ENCODE results near the gene GAB2. TPM values are rescaled to one million over a fixed set of nuclear protein-coding genes. Genes with fewer than 3 reads are reported as not detected.
"Not testable (repeated sequence)": the region's sequence is repeated elsewhere in the genome, so short reads cannot be mapped to it uniquely, and the experiment has no call there.

Gene GAB2
- polyA plus RNA-seq, 3 donors: 2.8 to 39.4 (median 4.4) TPM

DNA sequence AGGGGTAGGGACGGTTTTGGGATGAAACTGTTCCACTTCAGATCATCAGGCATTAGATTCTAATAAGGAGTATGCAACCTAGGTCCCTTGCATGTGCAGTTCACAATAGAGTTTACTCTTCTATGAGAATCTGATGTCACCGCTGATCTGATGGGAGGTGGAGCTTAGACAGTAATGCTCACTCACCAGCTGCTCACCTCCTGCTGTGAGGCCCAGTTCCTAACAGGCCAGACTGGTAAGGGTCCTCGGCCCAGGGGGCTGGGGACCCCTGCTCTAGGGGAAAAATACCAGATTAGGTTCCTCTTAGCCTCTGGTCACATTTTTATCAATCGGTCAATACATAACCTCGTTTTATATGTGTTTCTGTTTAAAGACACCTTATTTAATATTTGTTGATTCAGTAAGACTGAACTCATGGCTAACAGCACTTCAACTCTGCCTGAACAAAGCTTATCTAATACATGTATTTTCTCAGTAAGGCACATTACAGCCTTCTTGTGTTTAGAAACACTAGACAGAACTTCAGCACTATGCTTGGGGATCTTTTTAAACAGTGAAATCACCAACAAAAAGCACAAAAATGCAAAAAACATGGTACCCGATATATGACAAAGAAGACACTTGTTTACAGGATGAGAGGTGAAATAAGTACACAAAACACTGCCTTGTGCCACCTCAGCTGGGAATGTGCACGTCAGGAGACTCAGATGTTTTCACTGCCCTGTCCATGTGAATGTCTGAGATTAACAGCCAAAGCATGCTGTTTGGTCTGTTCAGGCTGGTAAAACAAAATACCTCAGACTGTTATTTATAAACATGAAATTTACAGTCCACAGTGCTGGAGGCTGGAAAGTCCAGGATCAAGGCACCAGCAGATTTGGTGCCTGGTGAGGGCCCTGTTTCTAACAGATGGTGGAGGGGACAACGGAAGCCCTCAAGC lies 121.4 kb downstream of the GAB2 start:
- H3K36me3 Mint-ChIP-seq: peaks cover 20 to 21% of the 10 kb centered on the region in 2 donors
- intact Hi-C loops (cut with micrococcal nuclease): loop anchor here in 1 of 2 donors (5.0 kb wide), 1 partner anchor 51 kb away; no protein-coding TSS in a partner anchor
- H3K27ac Mint-ChIP-seq: peak overlapping the region in 4 of 7 donors; percentile 58 to 76 (median 67)
- 95% methylated on average over 3 of the region's 8 CpGs for WGBS (ENCODE audit: insufficient coverage)
- Histone ChIP-seq H3K79me2 (ENCODE audit: insufficient read depth, low read length) (peaks cover 88% of the 10 kb centered on the region), H3K9me3 (replicated peaks in 1 of 2; ENCODE audit: control insufficient read depth in 1 of 2, insufficient read depth in 1 of 2, low read length in 2 of 2) (no peaks in the 10 kb centered on the region), H3K27me3 (ENCODE audit: control insufficient read depth in 2 of 2, insufficient read depth in 2 of 2, low read length in 2 of 2) (no peaks in the 10 kb centered on the region), H3K4me2 (replicated peaks; ENCODE audit: extremely low read depth, low read length, poor library complexity, severe bottlenecking) (no peak overlapping the region), H3K27ac (ENCODE audit: low read depth in 1 of 2, low read length in 2 of 2) (peak overlapping the region in 1 of 2 donors; percentile 42), H4K20me1 (ENCODE audit: insufficient read depth, low read length) (peaks cover 13% of the 10 kb centered on the region), H2AFZ (ENCODE audit: insufficient read depth, low read depth, low read length, poor library complexity, severe bottlenecking) (no peak overlapping the region), H3K9ac (ENCODE audit: insufficient read depth, low read length, poor library complexity, severe bottlenecking) (no peak overlapping the region), H3K4me1 (ENCODE audit: control insufficient read depth in 1 of 2, insufficient read depth in 2 of 2, low read length in 2 of 2) (peaks cover 26 to 28% of the 10 kb centered on the region in 2 donors), H3K4me3 (replicated peaks in 1 of 3; ENCODE audit: low read depth in 2 of 3, low read length in 3 of 3) (no peak overlapping the region), H3K36me3 (replicated peaks in 1 of 2; ENCODE audit: control insufficient read depth in 1 of 2, insufficient read depth in 2 of 2, low read length in 2 of 2) (peaks cover 0 to 8% of the 10 kb centered on the region in 2 donors)
- H3K9me3 Mint-ChIP-seq: peaks cover 0 to 2% (median 0%) of the 10 kb centered on the region in 7 donors
- H3K27me3 Mint-ChIP-seq (ENCODE audit: low read depth in 3 of 3): no peaks in the 10 kb centered on the region
- no peak for DNase-seq
- H3K4me3 Mint-ChIP-seq: no peak overlapping the region
- TF ChIP-seq, protein P1, sequence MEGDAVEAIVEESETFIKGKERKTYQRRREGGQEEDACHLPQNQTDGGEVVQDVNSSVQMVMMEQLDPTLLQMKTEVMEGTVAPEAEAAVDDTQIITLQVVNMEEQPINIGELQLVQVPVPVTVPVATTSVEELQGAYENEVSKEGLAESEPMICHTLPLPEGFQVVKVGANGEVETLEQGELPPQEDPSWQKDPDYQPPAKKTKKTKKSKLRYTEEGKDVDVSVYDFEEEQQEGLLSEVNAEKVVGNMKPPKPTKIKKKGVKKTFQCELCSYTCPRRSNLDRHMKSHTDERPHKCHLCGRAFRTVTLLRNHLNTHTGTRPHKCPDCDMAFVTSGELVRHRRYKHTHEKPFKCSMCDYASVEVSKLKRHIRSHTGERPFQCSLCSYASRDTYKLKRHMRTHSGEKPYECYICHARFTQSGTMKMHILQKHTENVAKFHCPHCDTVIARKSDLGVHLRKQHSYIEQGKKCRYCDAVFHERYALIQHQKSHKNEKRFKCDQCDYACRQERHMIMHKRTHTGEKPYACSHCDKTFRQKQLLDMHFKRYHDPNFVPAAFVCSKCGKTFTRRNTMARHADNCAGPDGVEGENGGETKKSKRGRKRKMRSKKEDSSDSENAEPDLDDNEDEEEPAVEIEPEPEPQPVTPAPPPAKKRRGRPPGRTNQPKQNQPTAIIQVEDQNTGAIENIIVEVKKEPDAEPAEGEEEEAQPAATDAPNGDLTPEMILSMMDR (IDR thresholded peaks at IDR 0.05): no peak
- H3K4me1 Mint-ChIP-seq: peaks cover 54% of the 10 kb centered on the region

DNA sequence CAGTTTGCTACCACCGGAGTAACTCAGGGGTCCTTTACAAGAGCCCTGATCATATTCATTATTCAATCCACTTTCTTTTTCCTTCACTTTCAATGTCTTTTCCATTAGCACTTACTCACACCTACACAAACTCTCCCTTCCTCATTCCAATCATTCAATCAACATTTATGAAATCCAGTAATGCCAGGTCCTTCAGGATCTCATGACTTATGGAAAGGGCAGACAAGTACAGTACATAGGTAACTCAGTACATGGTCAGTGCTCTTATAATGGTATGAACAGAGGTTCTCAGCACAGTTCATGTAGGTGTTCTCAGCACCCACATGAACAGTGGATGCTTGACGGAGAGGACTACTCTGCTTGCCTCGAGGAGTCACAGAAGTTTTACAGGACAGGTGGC lies 122.3 kb downstream of the GAB2 start:
- Histone ChIP-seq H3K36me3 (replicated peaks in 1 of 2; ENCODE audit: control insufficient read depth in 1 of 2, insufficient read depth in 2 of 2, low read length in 2 of 2) (peaks cover 0 to 8% of the 10 kb centered on the region in 2 donors), H2AFZ (ENCODE audit: insufficient read depth, low read depth, low read length, poor library complexity, severe bottlenecking) (no peak overlapping the region), H3K4me1 (ENCODE audit: control insufficient read depth in 1 of 2, insufficient read depth in 2 of 2, low read length in 2 of 2) (peaks cover 35 to 37% of the 10 kb centered on the region in 2 donors), H3K9me3 (replicated peaks in 1 of 2; ENCODE audit: control insufficient read depth in 1 of 2, insufficient read depth in 1 of 2, low read length in 2 of 2) (no peaks in the 10 kb centered on the region), H3K27ac (ENCODE audit: low read depth in 1 of 2, low read length in 2 of 2) (no peak overlapping the region), H3K9ac (ENCODE audit: insufficient read depth, low read length, poor library complexity, severe bottlenecking) (no peak overlapping the region), H3K4me3 (replicated peaks in 1 of 3; ENCODE audit: low read depth in 2 of 3, low read length in 3 of 3) (no peak overlapping the region), H3K27me3 (ENCODE audit: control insufficient read depth in 2 of 2, insufficient read depth in 2 of 2, low read length in 2 of 2) (no peaks in the 10 kb centered on the region), H3K4me2 (replicated peaks; ENCODE audit: extremely low read depth, low read length, poor library complexity, severe bottlenecking) (no peak overlapping the region), H3K79me2 (ENCODE audit: insufficient read depth, low read length) (peaks cover 86% of the 10 kb centered on the region), H4K20me1 (ENCODE audit: insufficient read depth, low read length) (peaks cover 9% of the 10 kb centered on the region)
- intact Hi-C loops (cut with micrococcal nuclease): loop anchor here in 1 of 2 donors (5.0 kb wide), 1 partner anchor 52 kb away; no protein-coding TSS in a partner anchor
- no peak for DNase-seq
- Mint-ChIP-seq H3K9me3 (peaks cover 0 to 2% (median 0%) of the 10 kb centered on the region in 7 donors), H3K36me3 (peaks cover 27 to 28% of the 10 kb centered on the region in 2 donors), H3K27me3 (ENCODE audit: low read depth in 3 of 3) (no peaks in the 10 kb centered on the region), H3K4me1 (peaks cover 61% of the 10 kb centered on the region), H3K4me3 (no peak overlapping the region), H3K27ac (peak overlapping the region in 6 of 7 donors; percentile 4 to 70 (median 50))
- 100% methylated on average over 3 of the region's 3 CpGs for WGBS (ENCODE audit: insufficient coverage)
- TF ChIP-seq, protein P1 (IDR thresholded peaks at IDR 0.05): no peak

DNA sequence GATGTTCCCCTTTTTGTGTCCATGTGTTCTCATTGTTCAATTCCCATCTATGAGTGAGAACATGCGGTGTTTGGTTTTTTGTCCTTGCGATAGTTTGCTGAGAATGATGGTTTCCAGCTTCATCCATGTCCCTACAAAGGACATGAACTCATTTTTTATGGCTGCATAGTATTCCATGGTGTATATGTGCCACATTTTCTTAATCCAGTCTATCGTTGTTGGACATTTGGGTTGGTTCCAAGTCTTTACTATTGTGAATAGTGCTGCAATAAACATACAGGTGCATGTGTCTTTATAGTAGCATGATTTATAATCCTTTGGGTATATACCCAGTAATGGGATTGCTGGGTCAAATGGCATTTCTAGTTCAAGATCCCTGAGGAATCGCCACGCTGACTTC lies 123.5 kb downstream of the GAB2 start:
- not testable (repeated sequence) for H3K4me3 Mint-ChIP-seq; H3K27ac ChIP-seq (ENCODE audit: low read depth in 1 of 2, low read length in 2 of 2); H3K9me3 Mint-ChIP-seq; H3K4me2 ChIP-seq (replicated peaks; ENCODE audit: extremely low read depth, low read length, poor library complexity, severe bottlenecking); H3K4me3 ChIP-seq (replicated peaks in 1 of 3; ENCODE audit: low read depth in 2 of 3, low read length in 3 of 3); H4K20me1 ChIP-seq (ENCODE audit: insufficient read depth, low read length); H2AFZ ChIP-seq (ENCODE audit: insufficient read depth, low read depth, low read length, poor library complexity, severe bottlenecking); H3K36me3 ChIP-seq (replicated peaks in 1 of 2; ENCODE audit: control insufficient read depth in 1 of 2, insufficient read depth in 2 of 2, low read length in 2 of 2); H3K27me3 ChIP-seq (ENCODE audit: control insufficient read depth in 2 of 2, insufficient read depth in 2 of 2, low read length in 2 of 2); H3K27me3 Mint-ChIP-seq (ENCODE audit: low read depth in 3 of 3); H3K9ac ChIP-seq (ENCODE audit: insufficient read depth, low read length, poor library complexity, severe bottlenecking); H3K9me3 ChIP-seq (replicated peaks in 1 of 2; ENCODE audit: control insufficient read depth in 1 of 2, insufficient read depth in 1 of 2, low read length in 2 of 2); DNase-seq
- intact Hi-C loops (cut with micrococcal nuclease): loop anchor here (5.0 kb wide), 2 partner anchors 123 to 133 kb away; partner anchors contain the start of gene GAB2 (in 1 of the 2)
- Histone ChIP-seq H3K79me2 (ENCODE audit: insufficient read depth, low read length) (peaks cover 79% of the 10 kb centered on the region), H3K4me1 (ENCODE audit: control insufficient read depth in 1 of 2, insufficient read depth in 2 of 2, low read length in 2 of 2) (peaks cover 48% of the 10 kb centered on the region in 2 donors)
- peaks cover 28 to 31% of the 10 kb centered on the region in 2 donors for H3K36me3 Mint-ChIP-seq
- H3K27ac Mint-ChIP-seq: peak overlapping the region; percentile 26 to 99 (median 78)
- no CpG with 5 or more reads among the region's 5 CpGs for WGBS (ENCODE audit: insufficient coverage)
- peaks cover 66% of the 10 kb centered on the region for H3K4me1 Mint-ChIP-seq

Measured in CD14-positive monocyte (primary cell).